NCI-H460 (cell line): ENCODE measurements around the gene ZBTB16. TPM values are rescaled to one million over a fixed set of nuclear protein-coding genes. Genes with fewer than 3 reads are reported as not detected.

ENCODE experiments used
- DNase-seq: peaks from one replicate; pipeline ENCODE4 v3.0.0-alpha.2; 2016; ENCODE audit warnings: low read depth; ENCODE audit errors: extremely low read depth
- total RNA-seq: library from RNA; depleted of rRNA; stranded (reverse); fragments of >200 nt; shearing (Covaris generic); gene quantifications from 2 replicates; pipeline ENCODE4 v1.2.3, GENCODE V29; 2014

ZBTB16 gene
- total RNA-seq, 1 experiment from 2014 or later, result not detected

GRCh38 chr11:114195981-114196731 lies 136.6 kb downstream of the ZBTB16 start:
- no peak for DNase-seq

GRCh38 chr11:114196997-114197703 lies 137.6 kb downstream of the ZBTB16 start:
- DNase-seq, result no peak

- no peak for DNase-seq
These were observed 138.4 kb downstream of the ZBTB16 start for GRCh38 chr11:114197799-114198500.

- DNase-seq, result no peak
These were observed 139.5 kb downstream of the ZBTB16 start for GRCh38 chr11:114199051-114199450.

GRCh38 chr11:114200351-114201133 lies 141.0 kb downstream of the ZBTB16 start:
- no peak for DNase-seq

- no peak for DNase-seq
These were observed 141.7 kb downstream of the ZBTB16 start for GRCh38 chr11:114201219-114201618.

GRCh38 chr11:114202011-114202609 lies 142.6 kb downstream of the ZBTB16 start:
- DNase-seq, result no peak

- no peak for DNase-seq
These were observed 147.6 kb downstream of the ZBTB16 start for GRCh38 chr11:114207096-114207495.

- DNase-seq, result no peak
These were observed 148.9 kb downstream of the ZBTB16 start for GRCh38 chr11:114208377-114208776.

GRCh38 chr11:114209343-114209742 lies 149.8 kb downstream of the ZBTB16 start:
- no peak for DNase-seq

- DNase-seq, result no peak
These were observed 150.4 kb downstream of the ZBTB16 start for GRCh38 chr11:114209904-114210303.

GRCh38 chr11:114211444-114212121 lies 152.1 kb downstream of the ZBTB16 start:
- DNase-seq, result no peak

- no peak for DNase-seq
These were observed 154.1 kb downstream of the ZBTB16 start for GRCh38 chr11:114213622-114214021.

GRCh38 chr11:114215428-114215827 lies 155.9 kb downstream of the ZBTB16 start:
- DNase-seq, result no peak

GRCh38 chr11:114215871-114216795 lies 156.6 kb downstream of the ZBTB16 start:
- no peak for DNase-seq

- DNase-seq, result no peak
These were observed 157.3 kb downstream of the ZBTB16 start for GRCh38 chr11:114216796-114217180.

GRCh38 chr11:114218508-114218907 lies 159.0 kb downstream of the ZBTB16 start:
- no peak for DNase-seq

GRCh38 chr11:114219559-114220349 lies 160.2 kb downstream of the ZBTB16 start:
- no peak for DNase-seq
